AG04449 (cell line): ENCODE measurements around the gene HBG1.
A peak's percentile ranks its signal among the peaks of the same experiment; 100 is the strongest.

Source experiments
- CTCF ChIA-PET: fragments of 350-600 bp; formaldehyde crosslinking; extraction: SDS; loops from one replicate; lab custom pipeline; 2021; ENCODE audit warnings: antibody characterized with exemption; lab: Yijun Ruan, JAX
- POLR2A ChIA-PET: fragments of 400-600, 350-600 bp; formaldehyde crosslinking; extraction: SDS; loops from one replicate; lab custom pipeline; 2020; ENCODE audit warnings: antibody characterized with exemption, inconsistent platforms; lab: Yijun Ruan, JAX
- DNase-seq: peaks from one replicate; pipeline ENCODE4 v3.0.0-alpha.2; 2010; ENCODE audit warnings: low read depth, low spot score
- H3K4me3 ChIP-seq: 2 replicates; pipeline ENCODE4 v1.5.1; 2011; ENCODE audit warnings: low read depth, mild to moderate bottlenecking, control low read depth, low read length
- CTCF ChIP-seq: IDR thresholded peaks from one replicate; pipeline ENCODE4 v1.5.1; 2011; ENCODE audit warnings: mild to moderate bottlenecking, moderate library complexity, low read length, control low read depth, inconsistent platforms; ENCODE audit not compliant: insufficient read depth; ENCODE audit errors: missing control alignments

Gene HBG1

GRCh38 chr11:5280582-5281102, 31.0 kb upstream of the HBG1 start:
- peak; percentile 85 for DNase-seq
- TF ChIP-seq CTCF: no peak
- H3K4me3 ChIP-seq: no peak overlapping the region
- CTCF ChIA-PET: interaction anchor here (0.6 to 1.4 kb wide), 4 partner anchors 9 to 12 kb away, joined by 3 to 5 read pairs (median 3); no protein-coding TSS in a partner anchor
- POLR2A ChIA-PET: interaction anchor here (0.7 to 1.6 kb wide), 2 partner anchors 9 to 84 kb away, joined by 3 to 12 read pairs; no protein-coding TSS in a partner anchor

- no peak for TF ChIP-seq CTCF
- H3K4me3 ChIP-seq: no peak overlapping the region
- CTCF ChIA-PET: interaction anchor here (0.9 to 2.3 kb wide), 3 partner anchors 10 to 11 kb away, joined by 3 to 10 read pairs (median 3); no protein-coding TSS in a partner anchor
- no peak for DNase-seq
- POLR2A ChIA-PET: interaction anchor here (0.7 kb wide), 1 partner anchor 29 kb away, joined by 3 read pairs; no protein-coding TSS in a partner anchor
Observed at GRCh38 chr11:5279471-5280090, 29.9 kb upstream of the HBG1 start.

DNA sequence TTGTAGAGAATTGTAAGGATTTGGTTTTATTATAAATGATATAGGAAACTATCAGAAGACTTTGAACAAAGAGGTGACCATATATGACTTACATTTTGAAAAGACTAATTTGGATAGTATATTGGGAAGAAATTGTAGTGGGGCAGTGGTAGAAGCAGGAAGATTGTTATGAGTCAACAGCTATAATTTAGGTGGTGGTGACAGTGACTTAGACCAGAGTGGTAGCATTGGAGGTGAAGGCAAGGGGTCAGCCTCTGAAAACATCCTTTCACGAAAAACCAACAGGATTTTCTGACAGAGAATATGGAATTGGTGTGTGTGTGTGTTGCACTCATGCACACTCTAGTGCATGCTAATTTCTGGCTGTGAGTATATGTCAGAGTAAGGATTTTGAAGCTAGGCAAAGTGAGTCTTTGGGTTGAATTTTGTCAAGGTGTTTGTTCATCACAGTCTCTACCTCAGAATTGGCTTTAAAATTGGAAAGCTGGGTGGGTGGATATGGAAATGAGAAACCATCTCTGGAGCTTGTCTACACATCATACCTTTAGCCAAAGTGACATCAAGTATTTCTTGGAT, 28.2 kb upstream of the HBG1 start:
- ChIA-PET POLR2A (no interaction called here), CTCF (interaction anchor here (1.1 to 2.3 kb wide), 2 partner anchors 13 to 22 kb away, joined by 3 to 10 read pairs; no protein-coding TSS in a partner anchor)
- TF ChIP-seq CTCF: no peak
- no peak for DNase-seq
- H3K4me3 ChIP-seq: no peak overlapping the region

GRCh38 chr11:5276697-5277096, 27.0 kb upstream of the HBG1 start:
- ChIA-PET POLR2A (no interaction called here), CTCF (interaction anchor here (1.0 kb wide), 2 partner anchors 72 to 94 kb away, joined by 3 read pairs; no protein-coding TSS in a partner anchor)
- TF ChIP-seq CTCF: no peak
- no peak overlapping the region for H3K4me3 ChIP-seq
- no peak for DNase-seq

DNA sequence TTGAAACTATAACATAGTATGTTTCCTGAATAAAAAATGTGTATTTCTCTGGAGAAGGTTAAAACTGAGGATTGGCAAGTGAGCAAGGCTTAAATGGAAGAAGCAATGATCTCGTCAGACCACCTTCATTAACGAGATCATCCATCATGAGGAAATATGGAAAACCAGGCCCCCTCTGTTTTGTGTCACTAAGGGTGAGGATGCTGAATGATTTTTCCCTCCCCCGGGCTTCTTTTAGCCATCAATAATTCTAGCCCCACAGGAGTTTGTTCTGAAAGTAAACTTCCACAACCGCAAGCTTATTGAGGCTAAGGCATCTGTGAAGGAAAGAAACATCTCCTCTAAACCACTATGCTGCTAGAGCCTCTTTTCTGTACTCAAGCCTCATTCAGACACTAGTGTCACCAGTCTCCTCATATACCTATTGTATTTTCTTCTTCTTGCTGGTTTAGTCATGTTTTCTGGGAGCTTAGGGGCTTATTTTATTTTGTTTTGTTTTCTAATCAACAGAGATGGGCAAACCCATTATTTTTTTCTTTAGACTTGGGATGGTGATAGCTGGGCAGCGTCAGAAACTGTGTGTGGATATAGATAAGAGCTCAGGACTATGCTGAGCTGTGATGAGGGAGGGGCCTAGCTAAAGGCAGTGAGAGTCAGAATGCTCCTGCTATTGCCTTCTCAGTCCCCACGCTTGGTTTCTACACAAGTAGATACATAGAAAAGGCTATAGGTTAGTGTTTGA, 25.9 kb upstream of the HBG1 start:
- no peak for DNase-seq
- TF ChIP-seq CTCF: no peak
- ChIA-PET POLR2A (no interaction called here), CTCF (interaction anchor here (0.6 to 1.0 kb wide), 4 partner anchors 71 to 384 kb away, joined by 3 read pairs; no protein-coding TSS in a partner anchor)
- H3K4me3 ChIP-seq: no peak overlapping the region
